Tracheal epithelial cell (primary cell): ENCODE measurements around the gene GBX1. TPM values are rescaled to one million over a fixed set of nuclear protein-coding genes. Genes with fewer than 3 reads are reported as not detected.

Experiments
- total RNA-seq: library from RNA; depleted of rRNA; stranded (reverse); fragments of >200 nt; gene quantifications from 2 replicates; pipeline ENCODE4 v1.2.1, GENCODE V29; 2014

The GBX1 gene
- 0.24 TPM in 1 of 2 replicates, not detected in the other for total RNA-seq

GRCh38 chr7:151167197-151167961 is at the start of gene GBX1:
Gene GBX1 (minus strand): TSS chr7:151167694. CDS start chr7:151167548, 146 bp downstream.

GRCh38 chr7:151210087-151210854 is 42.8 kb upstream of the GBX1 start, which contains the start of gene H2BK1:
Gene H2BK1 (minus strand): TSS chr7:151210488. CDS start chr7:151210318, 170 bp downstream.

GRCh38 chr7:151186640-151187408 is 19.3 kb upstream of the GBX1 start, which contains the start of gene ASB10:
Gene ASB10 (minus strand): TSS chr7:151187250. CDS start chr7:151187130, 120 bp downstream.

Other genes with a start within 250 kb of the GBX1 start
- 0.21 and 0.24 TPM in 2 replicates for gene KCNH2, start 189.4 kb downstream of the GBX1 start, total RNA-seq
- gene NOS3, start 176.7 kb downstream of the GBX1 start, total RNA-seq = 0.64 TPM in 1 of 2 replicates, not detected in the other
- 0.24 TPM in 1 of 2 replicates, not detected in the other for gene ATG9B, start 143.2 kb downstream of the GBX1 start, total RNA-seq
- 13.9 and 14.9 TPM in 2 replicates for gene ABCB8, start 139.2 kb downstream of the GBX1 start, total RNA-seq
- gene ASIC3, start 119.2 kb downstream of the GBX1 start, total RNA-seq = 0.21 TPM in 1 of 2 replicates, not detected in the other
- gene CDK5, start 109.8 kb downstream of the GBX1 start, total RNA-seq = 14.1 and 18.1 TPM in 2 replicates
- gene SLC4A2, start 108.1 kb downstream of the GBX1 start, total RNA-seq = 27.5 and 48.2 TPM in 2 replicates
- gene FASTK, start 86.9 kb downstream of the GBX1 start, total RNA-seq = 71.0 and 78.1 TPM in 2 replicates
- 26.9 and 27.2 TPM in 2 replicates for gene TMUB1, start 84.2 kb downstream of the GBX1 start, total RNA-seq
- gene AGAP3, start 81.2 kb downstream of the GBX1 start, total RNA-seq = 99.0 and 106 TPM in 2 replicates
- gene ASB10, start 19.6 kb upstream of the GBX1 start, total RNA-seq = not detected in 2 replicates
- not detected in 2 replicates for gene H2BK1, start 42.8 kb upstream of the GBX1 start, total RNA-seq
- 70.1 and 85.5 TPM in 2 replicates for gene ABCF2, start 59.5 kb upstream of the GBX1 start, total RNA-seq
- 32.8 and 47.0 TPM in 2 replicates for gene CHPF2, start 64.8 kb upstream of the GBX1 start, total RNA-seq
- 6.8 and 13.0 TPM in 2 replicates for gene SMARCD3, start 81.0 kb upstream of the GBX1 start, total RNA-seq
- 31.6 and 43.1 TPM in 2 replicates for gene NUB1, start 174.1 kb upstream of the GBX1 start, total RNA-seq
- 0.24 and 1.3 TPM in 2 replicates for gene WDR86, start 242.3 kb upstream of the GBX1 start, total RNA-seq